Body of pancreas (tissue), 4 donors: Measurements from ENCODE around the gene ITPK1. TPM values are rescaled to one million over a fixed set of nuclear protein-coding genes. Genes with fewer than 3 reads are reported as not detected.

Source experiments
- ATAC-seq: fragments of 150-250 bp; one replicate; pipeline ENCODE4 v1.9.1; 2016
- DNase-seq, 4 donors: peaks; one replicate each; pipeline ENCODE4 v3.0.0-alpha.2; 2019
- H3K27ac ChIP-seq, 4 donors: fragments of 200-600 bp; sonication (generic); 1 replicate in 3 of 4; 2 replicates in 1 of 4; pipeline versions ENCODE4 v1.5.1 to v1.6.1; 2016 to 2019; ENCODE audit warnings: mild to moderate bottlenecking in 1 of 4, mixed read lengths in 1 of 4, moderate library complexity in 1 of 4
- H3K27me3 ChIP-seq, 2 donors: fragments of 200-600 bp; sonication (generic); one replicate each; pipeline ENCODE4 v1.6.0; 2016; ENCODE audit warnings: mild to moderate bottlenecking in 1 of 2
- H3K36me3 ChIP-seq, 2 donors: fragments of 200-600 bp; sonication (generic); replicated peaks in 1 of 2; 2 replicates each; pipeline ENCODE4 v1.5.1; 2016; ENCODE audit warnings: low read depth in 2 of 2; ENCODE audit not compliant: insufficient read depth in 1 of 2
- H3K4me1 ChIP-seq: fragments of 200-600 bp; sonication (generic); one replicate; pipeline ENCODE4 v1.6.0; 2016
- H3K4me3 ChIP-seq, 2 donors: fragments of 200-600 bp; sonication (generic); 1 replicate in 1 of 2; 2 replicates in 1 of 2; pipeline ENCODE4 v1.5.1; 2016 to 2019
- H3K9me3 ChIP-seq, 3 donors: fragments of 200-600 bp; sonication (generic); 1 replicate in 2 of 3; 2 replicates in 1 of 3; pipeline ENCODE4 v1.5.1; 2016
- CTCF ChIP-seq, 7 experiments: fragments of 450-650 bp in 4 of 7; fragments of 200-600 bp in 3 of 7; sonication (generic) in 3 of 7; IDR thresholded peaks; one replicate each; pipeline ENCODE4 v1.5.1; 2016 to 2019; ENCODE audit warnings: antibody characterized with exemption in 7 of 7
- POLR2A ChIP-seq, 3 donors: fragments of 450-650 bp; IDR thresholded peaks; one replicate each; pipeline ENCODE4 v1.6.1; 2016; ENCODE audit warnings: antibody characterized with exemption in 3 of 3, mild to moderate bottlenecking in 2 of 3
- WGBS, 2 donors: methylation state at CpG; one replicate each; pipeline ENCODE4 v1.1.5; 2017; 5-methylcytosine and 5-hydroxymethylcytosine counted together
- intact Hi-C: fragments of 100-400 bp; cut with DNase I; formaldehyde crosslinking; loops from one replicate; pipeline ENCODE4 v1.15.1; 2023
- total RNA-seq, 2 donors: library from RNA; depleted of rRNA; stranded (reverse); fragments of >200 nt; gene quantifications; one replicate each; pipeline ENCODE4 v1.1.0, GENCODE V29; 2016

The ITPK1 gene
- total RNA-seq, 2 donors from 2014 or later = 30.1 to 32.6 TPM

- H3K36me3 ChIP-seq = no peaks in the 10 kb centered on the region
- DNase-seq (no peak), ATAC-seq (no peak)
- WGBS, 2 donors = 85 to 94% methylated on average over 10 to 17 of the region's 17 CpGs
- H3K9me3 ChIP-seq = no peaks in the 10 kb centered on the region
- intact Hi-C loops = no loop called here
- H3K27me3 ChIP-seq = no peaks in the 10 kb centered on the region
- TF ChIP-seq POLR2A (IDR thresholded peaks at IDR 0.05) = no peak
- no peak for TF ChIP-seq CTCF (IDR thresholded peaks at IDR 0.05)
- no peak overlapping the region for H3K4me3 ChIP-seq
- no peak overlapping the region for H3K27ac ChIP-seq
- peaks cover 40% of the 10 kb centered on the region for H3K4me1 ChIP-seq
These were observed 106.1 kb downstream of the ITPK1 start for GRCh38 chr14:93009471-93010129.

- intact Hi-C loops = no loop called here
- no peak for ATAC-seq
- no peaks in the 10 kb centered on the region for H3K9me3 ChIP-seq
- no peak for DNase-seq
- TF ChIP-seq CTCF (IDR thresholded peaks at IDR 0.05) (no peak), POLR2A (IDR thresholded peaks at IDR 0.05) (no peak)
- no peaks in the 10 kb centered on the region for H3K36me3 ChIP-seq
- H3K4me1 ChIP-seq = peaks cover 40% of the 10 kb centered on the region
- no peak overlapping the region for H3K27ac ChIP-seq
- H3K27me3 ChIP-seq = no peaks in the 10 kb centered on the region
- H3K4me3 ChIP-seq = no peak overlapping the region
- 72 to 79% methylated on average over 6 to 9 of the region's 9 CpGs for WGBS, 2 donors
These were observed 107.3 kb downstream of the ITPK1 start for GRCh38 chr14:93008381-93008780.

GRCh38 chr14:93007225-93007997, 108.3 kb downstream of the ITPK1 start:
- Histone ChIP-seq H3K36me3 (no peaks in the 10 kb centered on the region), H3K27ac (peak overlapping the region in 3 of 4 donors; percentile 43 to 56 (median 55)), H3K4me1 (peaks cover 42% of the 10 kb centered on the region), H3K9me3 (no peaks in the 10 kb centered on the region), H3K4me3 (no peak overlapping the region), H3K27me3 (no peaks in the 10 kb centered on the region)
- ATAC-seq = no peak
- intact Hi-C loops = no loop called here
- TF ChIP-seq POLR2A (IDR thresholded peaks at IDR 0.05) (no peak), CTCF (IDR thresholded peaks at IDR 0.05) (no peak)
- 76 to 82% methylated on average over 13 to 15 of the region's 15 CpGs for WGBS, 2 donors
- DNase-seq = peak in 1 of 4 donors; percentile 54

GRCh38 chr14:93006567-93007051, 109.1 kb downstream of the ITPK1 start:
- 63 to 72% methylated on average over 4 to 6 of the region's 6 CpGs for WGBS, 2 donors
- Histone ChIP-seq H3K27ac (peak overlapping the region in 3 of 4 donors; percentile 43 to 56 (median 55)), H3K27me3 (no peaks in the 10 kb centered on the region), H3K9me3 (no peaks in the 10 kb centered on the region), H3K36me3 (no peaks in the 10 kb centered on the region), H3K4me1 (peaks cover 42% of the 10 kb centered on the region), H3K4me3 (no peak overlapping the region)
- ATAC-seq (peak; percentile 30), DNase-seq (peak in 1 of 4 donors; percentile 45)
- TF ChIP-seq POLR2A (IDR thresholded peaks at IDR 0.05) = no peak
- TF ChIP-seq CTCF (IDR thresholded peaks at IDR 0.05) = no peak
- intact Hi-C loops = no loop called here
